GM20000 (cell line): Measurements from ENCODE around the gene ILF3.

Experiments
- DNase-seq: peaks from one replicate; pipeline ENCODE4 v3.0.0; 2012; ENCODE audit warnings: low spot score
- TF ChIP-seq, protein P1 (sequence below): IDR thresholded peaks from 2 replicates; pipeline ENCODE4 v1.5.1; 2012; ENCODE audit warnings: mild to moderate bottlenecking, control low read depth; ENCODE audit errors: extremely low read depth, missing control alignments

Gene ILF3

DNA sequence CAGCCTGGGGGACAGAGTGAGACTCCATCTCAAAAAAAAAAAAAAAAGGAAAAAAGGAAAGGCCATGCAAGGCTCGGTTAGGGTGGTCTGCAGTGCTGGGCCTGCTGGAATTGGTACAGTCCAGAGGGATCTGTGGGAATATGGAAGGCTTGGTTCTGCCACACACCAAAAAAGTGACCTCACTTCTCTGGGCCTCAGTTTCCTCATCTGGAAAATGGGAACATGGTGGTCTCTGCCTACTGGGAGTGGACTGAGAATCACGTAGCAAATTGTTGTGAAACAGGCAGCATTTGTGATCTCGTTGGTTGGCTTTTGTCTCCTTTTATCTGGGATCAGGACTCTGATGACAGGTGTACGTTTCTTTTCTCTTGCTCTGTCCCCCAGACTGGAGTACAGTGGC is 71.3 kb downstream of the ILF3 start:
- no peak for DNase-seq
- TF ChIP-seq, protein P1, sequence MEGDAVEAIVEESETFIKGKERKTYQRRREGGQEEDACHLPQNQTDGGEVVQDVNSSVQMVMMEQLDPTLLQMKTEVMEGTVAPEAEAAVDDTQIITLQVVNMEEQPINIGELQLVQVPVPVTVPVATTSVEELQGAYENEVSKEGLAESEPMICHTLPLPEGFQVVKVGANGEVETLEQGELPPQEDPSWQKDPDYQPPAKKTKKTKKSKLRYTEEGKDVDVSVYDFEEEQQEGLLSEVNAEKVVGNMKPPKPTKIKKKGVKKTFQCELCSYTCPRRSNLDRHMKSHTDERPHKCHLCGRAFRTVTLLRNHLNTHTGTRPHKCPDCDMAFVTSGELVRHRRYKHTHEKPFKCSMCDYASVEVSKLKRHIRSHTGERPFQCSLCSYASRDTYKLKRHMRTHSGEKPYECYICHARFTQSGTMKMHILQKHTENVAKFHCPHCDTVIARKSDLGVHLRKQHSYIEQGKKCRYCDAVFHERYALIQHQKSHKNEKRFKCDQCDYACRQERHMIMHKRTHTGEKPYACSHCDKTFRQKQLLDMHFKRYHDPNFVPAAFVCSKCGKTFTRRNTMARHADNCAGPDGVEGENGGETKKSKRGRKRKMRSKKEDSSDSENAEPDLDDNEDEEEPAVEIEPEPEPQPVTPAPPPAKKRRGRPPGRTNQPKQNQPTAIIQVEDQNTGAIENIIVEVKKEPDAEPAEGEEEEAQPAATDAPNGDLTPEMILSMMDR: no peak

DNA sequence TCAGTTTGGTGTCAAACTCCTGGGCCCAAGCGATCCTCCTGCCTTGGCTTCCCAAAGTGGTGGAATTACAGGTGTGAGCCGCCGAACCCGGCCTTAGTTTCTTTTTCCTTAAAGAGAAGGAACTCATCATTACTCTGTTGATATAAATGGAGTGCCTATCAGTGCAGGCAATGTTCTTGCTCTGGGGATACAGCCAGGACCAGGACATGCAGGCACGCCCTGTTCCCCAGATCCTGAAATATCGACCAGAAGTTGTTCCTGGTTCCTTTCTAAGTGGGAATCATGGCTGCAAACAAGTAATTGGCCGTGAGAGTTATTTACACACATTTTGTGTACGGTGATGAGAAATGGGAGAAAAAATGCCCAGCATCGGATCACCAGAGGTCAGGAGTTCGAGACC is 72.1 kb downstream of the ILF3 start:
- DNase-seq: no peak
- TF ChIP-seq, protein P1: no peak

DNA sequence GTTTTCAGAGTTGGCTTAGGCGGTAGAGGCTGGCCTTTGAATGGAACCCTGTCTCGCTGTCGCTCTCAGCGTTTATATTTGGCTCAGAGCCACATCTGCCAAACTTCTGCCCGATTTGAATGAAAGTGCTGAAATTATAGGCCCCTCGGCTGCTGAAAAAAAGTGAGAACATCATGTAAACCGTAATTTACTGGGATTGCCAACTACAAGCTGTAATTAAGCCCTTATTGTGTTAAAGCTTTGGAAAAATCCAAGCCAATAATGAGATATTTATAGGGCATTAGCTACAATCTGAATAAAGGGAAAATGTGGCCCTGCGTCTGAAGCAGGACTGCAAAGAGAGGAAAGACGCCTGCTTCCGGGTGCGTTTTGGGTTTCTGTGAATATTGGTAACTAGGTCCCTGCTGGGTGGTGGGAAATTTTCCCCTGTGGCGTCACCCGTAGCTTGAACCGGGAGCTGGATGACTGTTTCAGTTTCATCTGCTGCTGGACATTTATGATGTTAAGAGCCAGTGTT is 73.6 kb downstream of the ILF3 start:
- TF ChIP-seq, protein P1: no peak
- no peak for DNase-seq

DNA sequence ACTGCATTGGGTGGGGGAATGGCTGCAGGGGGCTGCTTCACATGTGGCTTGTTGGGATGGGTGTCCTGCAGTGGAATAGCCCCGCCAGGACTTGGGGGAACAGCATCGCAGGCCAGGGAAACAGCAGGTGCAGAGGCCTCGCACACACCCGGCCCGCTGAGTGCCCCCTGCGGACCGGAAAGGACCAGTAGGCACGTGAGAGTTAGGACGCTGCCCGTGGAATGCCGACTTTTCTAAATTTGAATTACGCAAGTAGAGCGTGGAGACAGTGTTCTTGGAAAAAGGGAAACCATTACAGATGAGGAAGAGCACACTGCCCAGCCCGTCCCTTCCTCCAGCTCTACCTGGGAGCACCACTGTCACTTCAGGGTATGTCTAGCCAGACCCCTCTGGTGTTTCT is 75.3 kb downstream of the ILF3 start:
- TF ChIP-seq, protein P1: no peak
- DNase-seq: no peak

DNA sequence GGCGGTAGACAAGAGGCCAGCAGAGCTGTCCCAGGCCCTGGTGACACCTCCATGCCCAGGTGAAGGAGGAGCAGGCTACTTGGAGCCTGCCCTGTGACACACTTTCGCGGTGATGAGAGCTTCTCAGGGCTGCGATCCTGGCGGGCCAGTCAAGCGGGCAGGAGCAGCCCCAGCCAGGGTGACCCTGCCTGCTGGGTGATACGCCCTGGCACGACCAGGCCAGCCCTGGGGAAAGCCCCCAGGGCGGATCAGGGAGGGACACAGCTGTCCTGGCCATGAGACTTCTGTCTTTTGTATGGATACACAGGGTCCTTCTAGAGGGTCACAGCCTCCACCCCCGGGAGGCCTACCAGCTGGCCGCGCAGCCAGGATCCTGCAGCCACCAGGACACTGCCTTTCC is 76.8 kb downstream of the ILF3 start:
- TF ChIP-seq, protein P1: no peak
- DNase-seq: no peak

DNA sequence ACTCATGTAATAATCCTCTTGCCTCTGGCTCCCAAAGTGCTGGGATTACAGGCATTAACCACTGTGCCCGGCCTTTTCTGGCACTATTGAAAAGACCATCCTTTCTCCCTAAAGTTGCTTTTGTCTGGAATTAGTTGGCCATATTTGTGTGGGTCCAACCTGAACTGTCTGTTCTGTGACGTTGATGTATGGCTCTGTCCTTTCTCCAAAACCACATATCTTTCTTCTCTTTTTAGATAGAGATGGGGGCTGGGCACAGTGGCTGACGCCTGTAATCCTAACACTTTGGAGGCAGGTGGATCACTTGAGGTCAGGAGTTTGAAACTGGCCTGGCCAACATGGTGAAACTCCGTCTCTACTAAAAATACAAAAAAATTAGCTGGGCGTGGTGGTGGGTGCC is 81.6 kb downstream of the ILF3 start:
- TF ChIP-seq, protein P1: no peak
- DNase-seq: no peak

DNA sequence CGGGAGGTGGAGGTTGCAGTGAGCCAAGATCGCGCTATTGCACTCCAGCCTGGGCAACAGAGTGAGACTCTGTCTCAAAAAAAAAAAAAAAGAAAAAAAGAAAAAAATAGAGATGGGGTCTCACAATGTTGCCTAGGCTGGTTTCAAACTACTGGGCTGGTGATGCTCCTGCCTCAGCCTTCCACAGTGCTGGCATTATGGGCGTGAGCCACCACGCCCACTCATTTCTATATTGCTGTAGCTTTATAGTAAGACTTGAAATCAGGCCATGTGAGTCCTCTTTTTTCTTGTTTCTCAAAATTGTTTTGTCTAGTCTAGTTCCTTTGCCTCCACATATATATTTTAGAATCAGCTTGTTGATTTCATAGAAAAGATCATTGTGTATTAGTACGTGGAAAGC is 82.0 kb downstream of the ILF3 start:
- TF ChIP-seq, protein P1: no peak
- no peak for DNase-seq
